ENCODE measurements around the gene SEMA3E.

Gene SEMA3E

GRCh38 chr7:83487801-83488200, 161.1 kb downstream of the SEMA3E start:
- H3K27ac ChIP-seq, result no peak overlapping the region
- TF ChIP-seq CTCF (conservative IDR thresholded peaks at IDR 0.05; ENCODE audit: low read depth, low read length), result no peak
- H3K36me3 ChIP-seq (ENCODE audit: insufficient read depth), result no peaks in the 10 kb centered on the region
- H3K4me3 ChIP-seq (IDR thresholded peaks at IDR 0.05; ENCODE audit: insufficient read depth, low read depth, low read length), result no peak overlapping the region
- no peak overlapping the region for H2AFZ ChIP-seq (ENCODE audit: low read depth)
- no peak overlapping the region for H3K9ac ChIP-seq
- H3K4me1 ChIP-seq (ENCODE audit: low read depth, poor library complexity, severe bottlenecking), result no peaks in the 10 kb centered on the region
- H3K4me2 ChIP-seq, result no peak overlapping the region
- H3K27me3 ChIP-seq (ENCODE audit: insufficient read depth, low read depth), result no peaks in the 10 kb centered on the region
- H3K79me2 ChIP-seq (ENCODE audit: insufficient read depth, low read depth), result no peaks in the 10 kb centered on the region
- H4K20me1 ChIP-seq (ENCODE audit: insufficient read depth), result no peaks in the 10 kb centered on the region

GRCh38 chr7:83486957-83487356, 162.0 kb downstream of the SEMA3E start:
- no peaks in the 10 kb centered on the region for H3K27me3 ChIP-seq (ENCODE audit: insufficient read depth, low read depth)
- H3K9ac ChIP-seq, result no peak overlapping the region
- H3K4me1 ChIP-seq (ENCODE audit: low read depth, poor library complexity, severe bottlenecking), result no peaks in the 10 kb centered on the region
- no peaks in the 10 kb centered on the region for H3K79me2 ChIP-seq (ENCODE audit: insufficient read depth, low read depth)
- H2AFZ ChIP-seq (ENCODE audit: low read depth), result no peak overlapping the region
- no peak overlapping the region for H3K4me3 ChIP-seq (IDR thresholded peaks at IDR 0.05; ENCODE audit: insufficient read depth, low read depth, low read length)
- no peak overlapping the region for H3K27ac ChIP-seq
- H3K36me3 ChIP-seq (ENCODE audit: insufficient read depth), result no peaks in the 10 kb centered on the region
- TF ChIP-seq CTCF (conservative IDR thresholded peaks at IDR 0.05; ENCODE audit: low read depth, low read length), result no peak
- H4K20me1 ChIP-seq (ENCODE audit: insufficient read depth), result no peaks in the 10 kb centered on the region
- no peak overlapping the region for H3K4me2 ChIP-seq

- H2AFZ ChIP-seq (ENCODE audit: low read depth), result no peak overlapping the region
- H3K4me2 ChIP-seq, result no peak overlapping the region
- H3K79me2 ChIP-seq (ENCODE audit: insufficient read depth, low read depth), result no peaks in the 10 kb centered on the region
- TF ChIP-seq CTCF (conservative IDR thresholded peaks at IDR 0.05; ENCODE audit: low read depth, low read length), result no peak
- H4K20me1 ChIP-seq (ENCODE audit: insufficient read depth), result no peaks in the 10 kb centered on the region
- H3K36me3 ChIP-seq (ENCODE audit: insufficient read depth), result no peaks in the 10 kb centered on the region
- no peaks in the 10 kb centered on the region for H3K27me3 ChIP-seq (ENCODE audit: insufficient read depth, low read depth)
- no peaks in the 10 kb centered on the region for H3K4me1 ChIP-seq (ENCODE audit: low read depth, poor library complexity, severe bottlenecking)
- no peak overlapping the region for H3K4me3 ChIP-seq (IDR thresholded peaks at IDR 0.05; ENCODE audit: insufficient read depth, low read depth, low read length)
- no peak overlapping the region for H3K27ac ChIP-seq
- no peak overlapping the region for H3K9ac ChIP-seq
Measured at GRCh38 chr7:83486536-83486935, 162.4 kb downstream of the SEMA3E start.

- H3K79me2 ChIP-seq (ENCODE audit: insufficient read depth, low read depth), result no peaks in the 10 kb centered on the region
- no peaks in the 10 kb centered on the region for H3K4me1 ChIP-seq (ENCODE audit: low read depth, poor library complexity, severe bottlenecking)
- no peak overlapping the region for H3K9ac ChIP-seq
- H3K4me3 ChIP-seq (IDR thresholded peaks at IDR 0.05; ENCODE audit: insufficient read depth, low read depth, low read length), result no peak overlapping the region
- H3K36me3 ChIP-seq (ENCODE audit: insufficient read depth), result no peaks in the 10 kb centered on the region
- H4K20me1 ChIP-seq (ENCODE audit: insufficient read depth), result no peaks in the 10 kb centered on the region
- H2AFZ ChIP-seq (ENCODE audit: low read depth), result no peak overlapping the region
- TF ChIP-seq CTCF (conservative IDR thresholded peaks at IDR 0.05; ENCODE audit: low read depth, low read length), result no peak
- H3K27ac ChIP-seq, result no peak overlapping the region
- H3K4me2 ChIP-seq, result no peak overlapping the region
- H3K27me3 ChIP-seq (ENCODE audit: insufficient read depth, low read depth), result no peaks in the 10 kb centered on the region
Measured at GRCh38 chr7:83484826-83485225, 164.1 kb downstream of the SEMA3E start.

- H3K79me2 ChIP-seq (ENCODE audit: insufficient read depth, low read depth), result no peaks in the 10 kb centered on the region
- H3K4me2 ChIP-seq, result no peak overlapping the region
- H3K27me3 ChIP-seq (ENCODE audit: insufficient read depth, low read depth), result no peaks in the 10 kb centered on the region
- no peaks in the 10 kb centered on the region for H3K4me1 ChIP-seq (ENCODE audit: low read depth, poor library complexity, severe bottlenecking)
- TF ChIP-seq CTCF (conservative IDR thresholded peaks at IDR 0.05; ENCODE audit: low read depth, low read length), result no peak
- H4K20me1 ChIP-seq (ENCODE audit: insufficient read depth), result no peaks in the 10 kb centered on the region
- H3K9ac ChIP-seq, result no peak overlapping the region
- H3K4me3 ChIP-seq (IDR thresholded peaks at IDR 0.05; ENCODE audit: insufficient read depth, low read depth, low read length), result no peak overlapping the region
- no peak overlapping the region for H3K27ac ChIP-seq
- no peaks in the 10 kb centered on the region for H3K36me3 ChIP-seq (ENCODE audit: insufficient read depth)
- H2AFZ ChIP-seq (ENCODE audit: low read depth), result no peak overlapping the region
Measured at GRCh38 chr7:83484266-83484665, 164.7 kb downstream of the SEMA3E start.

Data from KMS-11 (cell line).